ENCODE measurements around the gene ST8SIA5. TPM values are rescaled to one million over a fixed set of nuclear protein-coding genes. Genes with fewer than 3 reads are reported as not detected.

ST8SIA5 gene
- total and polyA plus RNA-seq, 8 donors, result 0.09 to 0.43 (median 0.27) TPM

GRCh38 chr18:46748466-46748865 lies 8.4 kb downstream of the ST8SIA5 start:
- DNase-seq (no peak), ATAC-seq (no peak)
- Histone ChIP-seq H3K4me3 (no peak overlapping the region), H3K9me3 (no peaks in the 10 kb centered on the region), H3K4me1 (no peaks in the 10 kb centered on the region), H3K27me3 (peaks cover 0 to 11% of the 10 kb centered on the region in 2 donors), H3K36me3 (no peaks in the 10 kb centered on the region), H3K27ac (no peak overlapping the region)
- no peak for TF ChIP-seq CTCF (IDR thresholded peaks at IDR 0.05)
- intact Hi-C loops (cut with DNase I), result no loop called here

- no peak for ATAC-seq
- Histone ChIP-seq H3K9me3 (no peaks in the 10 kb centered on the region), H3K4me3 (no peak overlapping the region), H3K27ac (no peak overlapping the region), H3K36me3 (no peaks in the 10 kb centered on the region), H3K4me1 (no peaks in the 10 kb centered on the region), H3K27me3 (peaks cover 4 to 6% of the 10 kb centered on the region in 2 donors)
- TF ChIP-seq CTCF (IDR thresholded peaks at IDR 0.05), result no peak
- DNase-seq, result no peak
- intact Hi-C loops (cut with DNase I), result no loop called here
Measured at GRCh38 chr18:46740046-46740445, 16.8 kb downstream of the ST8SIA5 start.

GRCh38 chr18:46738491-46738890 lies 18.4 kb downstream of the ST8SIA5 start:
- Histone ChIP-seq H3K9me3 (no peaks in the 10 kb centered on the region), H3K27me3 (peaks cover 4 to 6% of the 10 kb centered on the region in 2 donors), H3K4me1 (no peaks in the 10 kb centered on the region), H3K4me3 (no peak overlapping the region), H3K36me3 (no peaks in the 10 kb centered on the region), H3K27ac (no peak overlapping the region)
- ATAC-seq (no peak), DNase-seq (no peak)
- no peak for TF ChIP-seq CTCF (IDR thresholded peaks at IDR 0.05)
- intact Hi-C loops (cut with DNase I), result no loop called here

GRCh38 chr18:46736736-46737135 lies 20.1 kb downstream of the ST8SIA5 start:
- Histone ChIP-seq H3K4me3 (no peak overlapping the region), H3K27me3 (peaks cover 2 to 6% of the 10 kb centered on the region in 2 donors), H3K4me1 (no peaks in the 10 kb centered on the region), H3K36me3 (no peaks in the 10 kb centered on the region), H3K9me3 (peaks cover 0 to 1% of the 10 kb centered on the region in 2 donors), H3K27ac (no peak overlapping the region)
- intact Hi-C loops (cut with DNase I), result no loop called here
- DNase-seq (no peak), ATAC-seq (no peak)
- no peak for TF ChIP-seq CTCF (IDR thresholded peaks at IDR 0.05)

GRCh38 chr18:46736135-46736534 lies 20.7 kb downstream of the ST8SIA5 start:
- Histone ChIP-seq H3K4me3 (no peak overlapping the region), H3K27ac (no peak overlapping the region), H3K27me3 (peaks cover 0 to 6% of the 10 kb centered on the region in 2 donors), H3K36me3 (no peaks in the 10 kb centered on the region), H3K4me1 (no peaks in the 10 kb centered on the region), H3K9me3 (peaks cover 0 to 6% of the 10 kb centered on the region in 2 donors)
- ATAC-seq, result no peak
- DNase-seq, result no peak
- no peak for TF ChIP-seq CTCF (IDR thresholded peaks at IDR 0.05)
- intact Hi-C loops (cut with DNase I), result no loop called here
